Kidney (tissue), 14 donors: ENCODE measurements around the gene NQO1. TPM values are rescaled to one million over a fixed set of nuclear protein-coding genes. Genes with fewer than 3 reads are reported as not detected.

Source experiments
- DNase-seq, 5 donors: peaks; one replicate each; pipeline ENCODE4 v3.0.0-alpha.2; 2013 to 2020
- FAIRE-seq: peaks from 2 replicates; lab custom pipeline; 2012; peaks lifted over from hg19 to GRCh38; lab: Jason Lieb, UNC
- H3K27ac ChIP-seq, 2 donors: one replicate each; pipeline ENCODE4 v1.7.0; 2013; ENCODE audit warnings: low read depth in 2 of 2, low read length in 2 of 2, inconsistent platforms in 1 of 2
- H3K27me3 ChIP-seq: one replicate; pipeline ENCODE4 v1.7.1; 2013; ENCODE audit warnings: low read length, inconsistent platforms; ENCODE audit not compliant: control insufficient read depth, insufficient read depth
- H3K36me3 ChIP-seq, 3 donors: one replicate each; pipeline versions ENCODE4 v1.7.0 to v1.7.1; 2013; ENCODE audit warnings: low read length in 3 of 3, control low read depth in 1 of 3, inconsistent platforms in 1 of 3; ENCODE audit not compliant: insufficient read depth in 3 of 3, control insufficient read depth in 2 of 3
- H3K4me1 ChIP-seq, 3 donors: one replicate each; pipeline versions ENCODE4 v1.7.0 to v1.7.1; 2013; ENCODE audit warnings: low read length in 3 of 3, inconsistent platforms in 1 of 3, low read depth in 1 of 3; ENCODE audit not compliant: control insufficient read depth in 2 of 3, insufficient read depth in 2 of 3
- H3K4me3 ChIP-seq, 3 donors: one replicate each; pipeline versions ENCODE4 v1.7.0 to v1.8.1; 2013; ENCODE audit warnings: low read length in 3 of 3, control low read depth in 1 of 3, inconsistent platforms in 1 of 3
- H3K9ac ChIP-seq, 3 donors: one replicate each; pipeline versions ENCODE4 v1.7.0 to v1.7.1; 2013; ENCODE audit warnings: low read length in 3 of 3, control low read depth in 1 of 3, inconsistent platforms in 1 of 3
- H3K9me3 ChIP-seq, 3 donors: one replicate each; pipeline versions ENCODE4 v1.7.0 to v1.7.1; 2013; ENCODE audit warnings: low read length in 3 of 3, control low read depth in 1 of 3, inconsistent platforms in 1 of 3; ENCODE audit not compliant: control insufficient read depth in 2 of 3, insufficient read depth in 1 of 3
- CTCF ChIP-seq: IDR thresholded peaks from 3 replicates; pipeline ENCODE4 v1.5.1; 2012; ENCODE audit warnings: mild to moderate bottlenecking, moderate library complexity, borderline replicate concordance; ENCODE audit not compliant: insufficient read depth; ENCODE audit errors: extremely low read depth
- intact Hi-C: fragments of 100-400 bp; cut with DNase I; formaldehyde crosslinking; loops from one replicate; pipeline ENCODE4 v1.11.1; 2022
- polyA plus RNA-seq: library from polyadenylated mRNA; stranded (reverse); fragments of 350-450 nt; fragmentation: Illumina TruSeq; extraction: RNeasy Lipid Tissue Mini Kit (QIAGEN cat#74804); gene quantifications from one replicate; pipeline ENCODE4 v1.2.3, GENCODE V29; 2014; ENCODE audit warnings: low read depth, low replicate concordance; ENCODE audit not compliant: insufficient read depth
- total RNA-seq: library from RNA; stranded (reverse); fragmentation: NEBNext Ultra II Directional; extraction: Animal tissue kit (Norgen Biotek cat#: 25700); gene quantifications from one replicate; pipeline ENCODE4 v1.2.1, GENCODE V29; 2021
- donor health status: control.
- donor health status: control.
- donor health status: control.
- donor health status: control.
- donor health status: control.
- donor health status: DM: yes; HTN: yes; CAD: no.
- donor health status: Normal renal cell carcinoma (clear cell type).

Gene NQO1
- total and polyA plus RNA-seq, 2 donors from 2014 or later, result 87.5 to 414 TPM

GRCh38 chr16:69756705-69757104 lies 30.3 kb upstream of the NQO1 start:
- Histone ChIP-seq H3K4me1 (peaks cover under 1 to 8% (median 6%) of the 10 kb centered on the region in 3 donors), H3K27ac (no peak overlapping the region), H3K9ac (no peak overlapping the region), H3K4me3 (no peak overlapping the region), H3K9me3 (no peaks in the 10 kb centered on the region), H3K36me3 (no peaks in the 10 kb centered on the region), H3K27me3 (no peaks in the 10 kb centered on the region)
- DNase-seq (no peak), FAIRE-seq (no peak)
- intact Hi-C loops, result loop anchor here (10.0 kb wide), 1 partner anchor 52 kb away; no protein-coding TSS in a partner anchor
- TF ChIP-seq CTCF, result no peak

GRCh38 chr16:69754469-69755310 lies 28.3 kb upstream of the NQO1 start, which contains the start of gene NOB1:
Gene NOB1, minus strand, starts transcription at chr16:69754926. Its CDS starts 16 bp downstream, at chr16:69754910.
- Histone ChIP-seq H3K36me3 (peaks cover 0 to 13% (median 0%) of the 10 kb centered on the region in 3 donors), H3K4me3 (peak within 1 kb of the TSS; percentile 89 to 98 (median 93)), H3K9ac (peak within 1 kb of the TSS; percentile 68 to 93 (median 89)), H3K4me1 (peaks cover 0 to 5% (median 4%) of the 10 kb centered on the region in 3 donors), H3K9me3 (no peaks in the 10 kb centered on the region), H3K27ac (peak within 1 kb of the TSS; percentile 29 to 51), H3K27me3 (no peaks in the 10 kb centered on the region)
- DNase-seq (peak; percentile 97 to 99 (median 98)), FAIRE-seq (no peak)
- TF ChIP-seq CTCF, result peak; percentile 99
- intact Hi-C loops, result loop anchor here (10.0 kb wide), 1 partner anchor 50 kb away; no protein-coding TSS in a partner anchor

GRCh38 chr16:69754143-69754468 lies 27.7 kb upstream of the NQO1 start:
- intact Hi-C loops, result loop anchor here (10.0 kb wide), 1 partner anchor 49 kb away; no protein-coding TSS in a partner anchor
- Histone ChIP-seq H3K9me3 (no peaks in the 10 kb centered on the region), H3K27me3 (no peaks in the 10 kb centered on the region), H3K9ac (peak overlapping the region; percentile 68 to 93 (median 89)), H3K36me3 (peaks cover 2 to 17% (median 3%) of the 10 kb centered on the region in 3 donors), H3K4me1 (peaks cover 0 to 5% (median 4%) of the 10 kb centered on the region in 3 donors), H3K4me3 (peak overlapping the region; percentile 89 to 98 (median 93)), H3K27ac (peak overlapping the region in 1 of 2 donors; percentile 26)
- DNase-seq (no peak), FAIRE-seq (no peak)
- TF ChIP-seq CTCF, result no peak
